T-helper 2 cell treated with Interferon-gamma antibody and Interleukin-4, amounts not matched to agents 5 μg/mL and 100 μg/mL, for 36 hours (primary cell): ENCODE results near the gene PCSK6.
A peak's percentile ranks its signal among the peaks of the same experiment; 100 is the strongest.

Experiments used
- DNase-seq: peaks from one replicate; pipeline ENCODE4 v3.0.0; 2021; ENCODE audit warnings: low spot score
- H3K27ac Mint-ChIP-seq: one replicate; pipeline ENCODE4 v1.8.0; 2021; ENCODE audit warnings: mild to moderate bottlenecking, mixed read lengths
- H3K27me3 Mint-ChIP-seq: one replicate; pipeline ENCODE4 v1.8.0; 2021; ENCODE audit warnings: low read depth, mixed read lengths
- H3K36me3 Mint-ChIP-seq: one replicate; pipeline ENCODE4 v1.8.0; 2021; ENCODE audit warnings: low read depth, mixed read lengths
- H3K4me1 Mint-ChIP-seq: one replicate; pipeline ENCODE4 v1.8.0; 2021; ENCODE audit warnings: low read depth, mixed read lengths
- H3K4me3 Mint-ChIP-seq: one replicate; pipeline ENCODE4 v1.8.0; 2022; ENCODE audit warnings: mild to moderate bottlenecking, moderate library complexity, mixed read lengths
- H3K9me3 Mint-ChIP-seq: one replicate; pipeline ENCODE4 v1.8.0; 2021; ENCODE audit warnings: mixed read lengths

Gene PCSK6

DNA sequence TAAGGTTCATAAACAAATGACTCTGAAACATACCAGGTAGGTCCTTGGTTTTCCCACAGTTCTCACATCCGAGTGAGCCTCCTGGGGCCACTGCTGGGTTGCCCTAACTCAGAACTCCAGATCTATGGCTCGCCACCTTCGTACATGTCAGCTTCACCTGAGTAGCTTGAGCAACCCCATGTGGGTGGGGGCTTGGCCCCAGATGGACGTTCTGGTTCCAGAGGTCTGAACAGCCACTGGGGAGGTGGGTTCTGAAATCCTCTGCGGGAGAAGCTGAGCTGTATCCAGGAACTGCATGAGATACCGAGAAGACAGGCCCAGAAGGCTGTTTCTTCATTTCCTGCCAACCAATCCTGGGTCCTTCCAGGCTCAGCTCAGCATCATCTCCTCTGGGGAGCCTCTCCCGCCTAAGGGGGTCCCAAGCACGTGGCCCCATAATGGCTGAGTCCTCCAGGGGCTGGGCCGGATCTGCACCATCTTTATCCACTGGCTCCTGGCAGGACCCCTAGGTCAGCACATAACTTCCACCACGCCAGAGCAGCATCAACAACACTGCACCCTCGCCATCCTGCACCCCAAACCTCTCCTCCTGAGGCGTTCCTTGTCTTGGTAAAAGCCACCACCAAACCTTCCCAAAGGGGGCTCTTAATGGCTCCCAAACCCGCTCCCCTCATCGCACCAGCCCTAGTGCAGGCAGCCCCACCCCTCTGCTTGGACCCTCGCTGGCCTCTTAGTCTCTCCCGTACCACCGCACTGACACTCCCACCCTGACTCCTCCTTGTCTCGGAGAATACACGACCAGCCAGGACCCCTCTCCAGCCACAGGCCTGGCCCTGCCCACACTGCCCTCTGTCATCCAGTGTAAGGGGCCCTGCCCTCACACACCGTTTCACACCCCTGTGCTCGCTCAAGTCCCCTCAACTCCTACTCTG is 39.8 kb downstream of the PCSK6 start:
- peaks cover 2% of the 10 kb centered on the region for H3K27me3 Mint-ChIP-seq
- no peak overlapping the region for H3K4me3 Mint-ChIP-seq
- no peak for DNase-seq
- no peaks in the 10 kb centered on the region for H3K9me3 Mint-ChIP-seq
- no peak overlapping the region for H3K27ac Mint-ChIP-seq
- no peaks in the 10 kb centered on the region for H3K4me1 Mint-ChIP-seq
- H3K36me3 Mint-ChIP-seq = no peaks in the 10 kb centered on the region

DNA sequence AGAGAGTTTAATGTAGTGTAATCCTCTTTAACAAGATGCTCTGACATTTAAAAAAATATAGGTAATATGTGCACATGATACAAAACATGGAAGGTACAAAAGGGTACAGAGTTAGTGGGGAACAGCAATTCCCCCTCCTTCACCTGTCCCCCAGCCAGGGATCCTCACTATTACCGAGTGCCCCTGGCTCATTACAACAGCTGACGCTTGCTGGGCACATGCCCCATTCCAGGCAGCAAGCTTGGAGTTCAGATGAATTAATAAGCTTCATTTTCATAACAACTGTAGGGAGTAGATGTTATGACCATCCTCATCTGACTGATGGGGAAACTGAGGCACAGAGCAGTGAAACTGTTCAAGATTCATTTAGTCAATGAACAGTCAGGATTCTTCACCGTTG is 41.2 kb downstream of the PCSK6 start:
- H3K4me1 Mint-ChIP-seq = no peaks in the 10 kb centered on the region
- DNase-seq = no peak
- peaks cover 2% of the 10 kb centered on the region for H3K27me3 Mint-ChIP-seq
- no peaks in the 10 kb centered on the region for H3K9me3 Mint-ChIP-seq
- H3K27ac Mint-ChIP-seq = no peak overlapping the region
- H3K4me3 Mint-ChIP-seq = no peak overlapping the region
- H3K36me3 Mint-ChIP-seq = no peaks in the 10 kb centered on the region

DNA sequence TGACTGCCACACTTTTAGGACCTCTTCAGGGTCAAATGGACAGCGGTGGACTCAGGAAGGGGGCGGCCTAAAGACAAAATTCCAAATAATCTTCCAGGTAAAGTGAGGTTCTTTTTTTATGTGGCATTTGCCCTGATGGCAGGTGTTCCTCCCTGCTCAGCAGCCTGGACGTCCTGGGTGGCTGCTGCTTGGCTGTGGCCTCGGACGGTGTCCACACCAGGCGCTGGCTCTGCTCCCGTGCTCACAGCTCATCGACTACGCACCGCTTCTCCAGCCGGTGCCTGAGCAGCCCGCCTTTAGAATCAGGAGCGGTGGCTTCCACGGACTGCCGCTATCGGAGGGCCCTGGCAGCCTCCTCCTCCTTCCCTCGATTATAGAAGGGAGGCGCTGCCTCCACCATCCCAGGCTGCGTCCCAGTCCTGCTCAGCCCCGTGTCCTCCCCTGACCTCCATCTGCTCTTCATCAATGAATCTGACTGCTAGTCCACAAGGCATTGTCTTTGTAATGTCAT is 41.9 kb downstream of the PCSK6 start:
- Mint-ChIP-seq H3K27ac (no peak overlapping the region), H3K36me3 (no peaks in the 10 kb centered on the region), H3K4me3 (no peak overlapping the region), H3K9me3 (no peaks in the 10 kb centered on the region), H3K4me1 (no peaks in the 10 kb centered on the region), H3K27me3 (peaks cover 3% of the 10 kb centered on the region)
- no peak for DNase-seq

DNA sequence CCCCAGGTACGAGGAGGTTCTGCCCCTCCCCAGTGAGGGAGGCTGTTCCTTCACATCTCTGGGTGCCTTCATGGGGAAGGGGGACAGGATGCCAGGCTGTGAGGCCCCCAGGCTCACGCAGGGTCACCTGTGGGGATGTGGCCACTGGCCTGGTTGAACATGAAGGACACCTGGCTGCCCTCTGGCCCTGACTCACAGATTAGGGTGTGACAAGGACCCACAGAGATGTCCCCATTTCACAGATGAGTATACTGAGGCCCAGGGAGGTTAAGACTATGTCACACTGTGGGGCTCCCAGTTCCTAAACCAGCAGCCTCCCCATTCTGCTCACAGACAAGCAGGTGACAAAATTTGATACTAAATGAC is 42.4 kb downstream of the PCSK6 start:
- DNase-seq = no peak
- H3K4me3 Mint-ChIP-seq = no peak overlapping the region
- peaks cover 3% of the 10 kb centered on the region for H3K27me3 Mint-ChIP-seq
- H3K36me3 Mint-ChIP-seq = no peaks in the 10 kb centered on the region
- H3K4me1 Mint-ChIP-seq = peaks cover 2% of the 10 kb centered on the region
- H3K9me3 Mint-ChIP-seq = no peaks in the 10 kb centered on the region
- H3K27ac Mint-ChIP-seq = no peak overlapping the region

DNA sequence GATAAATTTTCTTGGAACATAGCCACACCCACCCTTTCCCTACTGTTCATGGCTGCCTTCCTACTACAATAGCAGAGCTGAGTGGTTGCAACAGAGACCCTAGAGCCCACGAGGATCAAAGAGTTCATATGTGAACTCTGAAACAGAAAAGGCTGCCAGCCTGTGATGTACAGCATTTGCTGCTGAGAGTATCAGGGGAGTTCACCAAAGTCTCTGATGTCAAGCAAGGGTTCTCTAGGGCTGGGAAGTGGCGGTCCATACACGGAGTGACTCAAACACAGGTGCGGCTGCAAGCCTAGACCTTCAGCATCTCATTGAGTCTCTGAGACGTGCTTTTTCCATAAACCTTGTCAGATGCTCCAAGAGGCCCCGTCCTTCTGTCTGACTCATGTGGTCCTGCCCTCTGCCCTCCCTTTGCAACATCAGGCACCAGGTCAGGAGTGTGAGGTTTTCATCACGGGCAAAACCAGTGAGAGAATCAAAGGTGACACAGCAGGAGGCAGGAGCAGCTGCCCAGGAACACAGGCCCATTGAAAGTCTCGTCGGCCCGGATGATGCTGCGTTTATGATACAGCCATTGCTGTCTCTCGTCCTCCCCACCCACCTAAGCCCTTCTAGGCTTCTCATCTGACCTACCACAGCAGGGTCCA is 42.9 kb downstream of the PCSK6 start:
- Mint-ChIP-seq H3K9me3 (no peaks in the 10 kb centered on the region), H3K4me3 (no peak overlapping the region), H3K27me3 (peaks cover 3% of the 10 kb centered on the region), H3K36me3 (no peaks in the 10 kb centered on the region), H3K27ac (no peak overlapping the region), H3K4me1 (peaks cover 2% of the 10 kb centered on the region)
- no peak for DNase-seq

DNA sequence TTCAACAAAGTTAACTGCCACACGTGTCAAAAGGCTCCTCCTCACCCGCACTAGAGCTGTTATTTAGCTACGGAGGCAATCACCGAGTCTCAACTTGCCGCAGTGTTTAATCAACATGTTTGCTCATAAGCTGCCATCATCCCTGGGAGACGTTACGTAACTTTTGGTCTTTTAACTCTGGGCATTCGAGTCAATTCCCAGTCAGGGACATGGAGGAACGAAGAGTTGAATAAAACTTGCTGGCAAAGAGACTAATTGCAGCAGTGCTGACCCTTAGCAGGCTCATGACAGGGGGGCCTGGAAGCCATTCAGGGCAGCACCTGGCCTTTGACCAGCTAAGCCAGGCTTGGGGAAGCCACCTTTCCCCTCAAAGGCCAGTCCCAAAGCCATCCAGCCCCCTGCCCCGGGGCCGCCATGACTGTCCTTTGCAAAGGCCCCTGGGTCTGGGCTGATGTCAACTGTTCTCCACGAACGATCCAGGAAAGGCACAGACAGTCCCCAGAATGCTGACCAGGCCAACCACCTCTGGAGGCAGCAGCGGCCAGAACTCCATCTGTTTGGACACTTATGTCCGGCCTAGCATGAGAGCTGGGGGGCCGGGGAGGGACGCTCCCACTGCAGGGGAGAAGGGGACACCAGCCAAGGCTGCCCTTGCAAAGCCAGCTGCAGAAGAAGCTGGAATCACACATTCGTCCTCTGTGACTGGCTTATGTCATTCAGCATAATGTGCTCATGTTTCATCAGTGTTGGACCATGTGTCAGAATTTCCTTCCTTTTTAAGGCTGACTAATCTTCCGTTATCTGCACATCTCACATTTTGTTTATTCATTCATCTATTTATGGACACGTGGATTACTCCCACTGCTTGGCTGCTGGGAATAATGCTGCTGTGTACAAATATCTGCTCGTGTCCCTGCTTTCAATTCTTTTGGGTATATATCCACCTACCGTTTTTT is 43.7 kb downstream of the PCSK6 start:
- Mint-ChIP-seq H3K27me3 (peaks cover 6% of the 10 kb centered on the region), H3K36me3 (no peaks in the 10 kb centered on the region), H3K4me3 (no peak overlapping the region), H3K9me3 (no peaks in the 10 kb centered on the region), H3K27ac (no peak overlapping the region), H3K4me1 (peaks cover 4% of the 10 kb centered on the region)
- DNase-seq = no peak

DNA sequence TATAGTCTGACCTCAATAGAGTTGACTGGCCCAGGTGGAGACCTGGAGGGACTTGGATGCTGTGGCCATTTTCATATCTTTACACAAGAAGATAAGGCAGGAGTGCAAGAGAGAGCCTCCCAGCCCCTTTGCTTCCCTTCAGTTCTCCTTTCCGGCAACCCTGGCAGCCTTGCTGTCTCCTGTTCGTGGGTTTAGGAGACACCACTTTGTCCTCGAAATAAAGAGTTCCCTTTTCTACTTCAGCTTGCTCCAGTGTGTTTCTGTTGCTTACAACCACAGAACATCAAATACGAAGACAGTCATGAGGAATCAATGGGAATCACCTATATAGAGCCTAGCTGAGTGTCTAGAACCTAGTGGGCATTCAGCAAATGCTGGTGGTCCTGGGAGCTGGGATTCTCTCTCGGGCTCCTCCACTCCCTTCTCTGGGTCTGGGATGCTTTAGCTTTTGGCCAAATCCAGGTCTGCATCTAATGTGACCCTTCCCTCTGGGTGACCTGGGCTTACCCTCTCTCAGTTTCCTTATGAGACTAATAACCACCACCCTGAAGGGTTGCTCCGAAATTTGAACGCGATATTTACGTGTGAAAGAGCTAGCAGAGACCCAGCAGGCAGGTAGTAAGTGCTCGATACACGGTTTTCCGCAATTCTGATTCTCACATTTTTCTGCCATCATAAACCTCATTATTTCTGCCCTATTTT is 44.5 kb downstream of the PCSK6 start:
- peaks cover 4% of the 10 kb centered on the region for H3K4me1 Mint-ChIP-seq

DNA sequence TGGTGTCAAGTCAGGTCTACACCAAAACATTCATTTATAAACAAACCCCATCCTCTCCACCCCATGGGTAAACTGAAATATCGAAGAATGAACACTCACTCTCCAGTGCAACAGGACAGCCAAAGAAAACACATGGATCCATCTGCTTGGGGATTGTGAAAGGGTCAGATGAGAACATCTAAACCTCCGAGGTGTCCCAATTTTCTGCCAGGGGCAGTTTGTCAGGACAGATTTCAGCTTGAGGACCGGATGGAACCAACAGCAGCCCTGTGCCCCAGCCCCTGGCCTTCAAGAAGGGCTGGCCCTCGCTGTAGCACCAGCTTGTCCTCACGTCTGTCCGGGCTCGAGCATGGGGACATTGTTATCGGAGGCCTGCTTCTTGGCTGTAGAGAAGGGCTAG is 45.5 kb downstream of the PCSK6 start:
- no peaks in the 10 kb centered on the region for H3K36me3 Mint-ChIP-seq
- peaks cover 4% of the 10 kb centered on the region for H3K4me1 Mint-ChIP-seq
- no peaks in the 10 kb centered on the region for H3K9me3 Mint-ChIP-seq
- no peak for DNase-seq
- no peak overlapping the region for H3K4me3 Mint-ChIP-seq
- H3K27me3 Mint-ChIP-seq = peaks cover 8% of the 10 kb centered on the region
- H3K27ac Mint-ChIP-seq = no peak overlapping the region

More for the DNA sequence above, 44.5 kb downstream of the PCSK6 start:
- no peaks in the 10 kb centered on the region for H3K9me3 Mint-ChIP-seq
- no peak for DNase-seq
- no peak overlapping the region for H3K4me3 Mint-ChIP-seq
- H3K27me3 Mint-ChIP-seq = peaks cover 6% of the 10 kb centered on the region
- H3K36me3 Mint-ChIP-seq = no peaks in the 10 kb centered on the region
- H3K27ac Mint-ChIP-seq = no peak overlapping the region

DNA sequence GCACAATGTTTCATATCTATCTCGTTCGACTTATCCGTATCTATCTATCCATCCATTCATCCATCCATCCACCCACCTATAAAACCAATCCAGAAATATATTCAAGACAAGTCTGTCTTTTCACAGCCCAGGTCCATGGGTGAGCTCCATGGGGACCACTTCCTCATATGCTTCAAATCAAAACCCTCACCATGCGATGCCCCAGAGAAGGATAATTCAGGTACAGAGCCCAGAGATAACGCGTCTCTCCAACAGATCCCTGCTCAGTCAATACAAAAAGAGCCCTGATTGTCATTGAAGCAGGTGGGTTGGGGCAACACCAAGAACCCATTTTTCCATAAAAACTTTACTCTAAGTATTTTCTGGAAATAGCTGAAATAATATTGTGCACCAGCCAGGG is 47.2 kb downstream of the PCSK6 start:
- Mint-ChIP-seq H3K9me3 (no peaks in the 10 kb centered on the region), H3K4me3 (no peak overlapping the region), H3K27ac (no peak overlapping the region), H3K36me3 (no peaks in the 10 kb centered on the region), H3K27me3 (peaks cover 10% of the 10 kb centered on the region), H3K4me1 (peaks cover 4% of the 10 kb centered on the region)
- no peak for DNase-seq

DNA sequence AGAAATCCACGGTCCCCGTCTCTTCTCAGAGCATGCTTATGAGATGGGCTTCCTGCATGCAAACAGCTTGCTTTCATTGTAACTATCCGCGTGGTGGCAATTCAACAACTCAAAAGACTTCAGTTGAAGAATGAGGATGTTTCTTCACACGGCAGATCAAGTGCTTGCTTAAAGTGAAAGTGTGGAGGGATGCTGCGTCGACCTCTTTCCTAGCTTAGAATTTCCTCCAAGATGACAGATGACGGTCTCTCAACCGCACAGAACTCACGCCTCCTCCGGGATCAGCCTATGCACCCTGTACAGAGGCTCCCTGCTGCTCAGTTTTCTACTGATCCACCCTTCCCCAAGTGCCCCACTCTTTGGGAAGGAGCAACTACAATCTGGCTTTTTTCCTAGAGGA is 47.8 kb downstream of the PCSK6 start:
- H3K36me3 Mint-ChIP-seq = no peaks in the 10 kb centered on the region
- H3K4me3 Mint-ChIP-seq = peak overlapping the region; percentile 47
- peaks cover 4% of the 10 kb centered on the region for H3K4me1 Mint-ChIP-seq
- peaks cover 10% of the 10 kb centered on the region for H3K27me3 Mint-ChIP-seq
- DNase-seq = no peak
- H3K9me3 Mint-ChIP-seq = no peaks in the 10 kb centered on the region
- no peak overlapping the region for H3K27ac Mint-ChIP-seq

DNA sequence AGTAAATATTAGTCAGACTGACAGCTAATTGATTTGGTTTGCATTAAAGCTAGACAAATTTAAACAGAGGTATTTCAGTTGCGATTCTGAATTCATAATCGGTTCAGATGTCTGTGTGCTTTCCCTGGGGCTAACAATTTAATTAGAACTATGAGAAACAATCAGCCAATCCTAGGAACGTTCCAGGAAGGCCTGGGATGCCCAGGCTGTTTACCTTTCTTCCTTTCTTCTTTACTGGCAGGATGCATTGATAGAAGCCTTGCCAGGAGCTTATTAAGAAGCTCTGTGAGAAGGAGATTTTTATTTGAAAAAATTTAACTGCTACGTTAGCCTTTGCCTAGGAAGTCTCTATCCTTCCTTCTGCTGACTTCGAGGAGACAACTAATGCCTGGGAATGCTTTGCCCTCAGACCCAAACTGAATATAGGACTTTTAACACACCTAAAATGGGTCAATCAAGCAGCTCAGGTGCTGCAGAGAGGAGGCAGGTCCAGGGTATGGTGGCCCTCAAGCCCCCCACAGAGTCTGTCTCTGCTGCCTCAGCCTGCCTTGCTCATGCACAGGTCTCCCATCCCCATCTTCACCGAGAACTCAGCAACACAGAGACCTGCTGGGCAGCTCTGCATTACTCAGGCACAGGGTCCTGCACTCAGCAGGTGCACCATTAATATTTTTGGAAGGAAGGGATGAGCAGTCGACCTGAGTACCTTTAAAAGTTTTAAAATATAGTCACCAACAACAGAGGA is 48.5 kb downstream of the PCSK6 start:
- Mint-ChIP-seq H3K4me3 (no peak overlapping the region), H3K27ac (no peak overlapping the region), H3K27me3 (peaks cover 10% of the 10 kb centered on the region), H3K4me1 (peaks cover 4% of the 10 kb centered on the region), H3K9me3 (no peaks in the 10 kb centered on the region), H3K36me3 (no peaks in the 10 kb centered on the region)
- no peak for DNase-seq

DNA sequence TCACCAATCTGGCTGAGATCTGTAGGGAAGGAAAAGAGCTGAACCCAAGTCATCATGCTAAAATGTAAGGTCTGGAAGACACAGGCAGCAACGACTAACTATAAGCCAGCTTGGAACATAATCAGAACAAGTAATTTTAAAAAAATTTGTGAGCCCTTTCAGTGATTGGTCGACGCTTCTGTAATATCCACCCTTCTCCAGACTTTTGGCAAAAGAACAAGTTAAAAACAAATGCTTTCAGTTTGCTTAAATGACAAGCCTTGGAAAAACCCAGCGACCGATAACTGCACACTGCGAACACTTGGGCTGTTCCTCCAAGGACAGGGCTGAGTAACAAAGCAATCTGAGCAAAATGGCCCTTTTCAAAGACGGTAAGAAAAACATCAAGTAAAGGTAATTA is 49.6 kb downstream of the PCSK6 start:
- DNase-seq = no peak
- peaks cover 8% of the 10 kb centered on the region for H3K27me3 Mint-ChIP-seq
- no peaks in the 10 kb centered on the region for H3K9me3 Mint-ChIP-seq
- H3K4me3 Mint-ChIP-seq = no peak overlapping the region
- no peaks in the 10 kb centered on the region for H3K36me3 Mint-ChIP-seq
- no peak overlapping the region for H3K27ac Mint-ChIP-seq
- H3K4me1 Mint-ChIP-seq = peaks cover 4% of the 10 kb centered on the region
